K562 (cell line): ENCODE measurements around the gene DNAAF3. TPM values are rescaled to one million over a fixed set of nuclear protein-coding genes. Genes with fewer than 3 reads are reported as not detected.

Source experiments
- BHLHE40 ChIP-seq: IDR thresholded peaks from 2 replicates; pipeline ENCODE4 v1.6.1; 2011; ENCODE audit warnings: low read length, improper control_type of control experiment
- CCAR2 ChIP-seq: fragments of 200-400 bp; formaldehyde crosslinking; IDR thresholded peaks from 2 replicates; pipeline ENCODE4 v1.6.1; 2017; ENCODE audit warnings: mild to moderate bottlenecking, low read depth, low read length
- JUND ChIP-seq, 2 experiments: IDR thresholded peaks; 2 replicates in 1 of 2; 3 replicates in 1 of 2; pipeline ENCODE4 v1.6.1; 2011; ENCODE audit warnings: borderline replicate concordance in 2 of 2, low read depth in 2 of 2, low read length in 2 of 2, improper control_type of control experiment in 1 of 2, missing biosample characterization in 1 of 2, missing genetic modification characterization in 1 of 2, missing genetic modification reagents in 1 of 2
- NFRKB ChIP-seq: fragments of 450-650 bp; IDR thresholded peaks from 2 replicates; pipeline ENCODE4 v1.6.1; 2016; ENCODE audit warnings: low read depth
- PURB ChIP-seq: sonication (generic); formaldehyde crosslinking; IDR thresholded peaks from 2 replicates; pipeline ENCODE4 v1.9.0; 2021; ENCODE audit warnings: low read depth, mild to moderate bottlenecking, missing genetic modification reagents
- SP2 ChIP-seq: IDR thresholded peaks from 2 replicates; pipeline ENCODE4 v1.6.1; 2011; ENCODE audit warnings: mild to moderate bottlenecking, low read depth, low read length, moderate library complexity; ENCODE audit not compliant: poor library complexity, severe bottlenecking; ENCODE audit errors: extremely low read depth
- TOE1 ChIP-seq, 2 experiments: fragments of 450-650 bp in 1 of 2; sonication (generic) in 1 of 2; formaldehyde crosslinking in 1 of 2; IDR thresholded peaks; 2 replicates each; pipeline versions ENCODE4 v1.7.1 to v1.8.0; 2016 to 2022; ENCODE audit warnings: borderline replicate concordance in 2 of 2, mild to moderate bottlenecking in 2 of 2, antibody characterized with exemption in 1 of 2, inconsistent platforms in 1 of 2, low read depth in 1 of 2, missing genetic modification reagents in 1 of 2, moderate library complexity in 1 of 2
- ZC3H11A ChIP-seq: IDR thresholded peaks from 2 replicates; pipeline ENCODE4 v1.6.1; 2012; ENCODE audit warnings: low read depth, low read length, improper control_type of control experiment
- ZNF217 ChIP-seq: sonication (generic); formaldehyde crosslinking; IDR thresholded peaks from 2 replicates; pipeline ENCODE4 v1.8.0; 2022; ENCODE audit warnings: mild to moderate bottlenecking, missing genetic modification reagents
- ZNF23 ChIP-seq: fragments of 250-450 bp; sonication (Bioruptor Pico); IDR thresholded peaks from 2 replicates; pipeline ENCODE4 v1.4.0; 2020; ENCODE audit warnings: mild to moderate bottlenecking
- ZNF311 ChIP-seq: fragments of 250-450 bp; sonication (Bioruptor Pico); IDR thresholded peaks from 2 replicates; pipeline ENCODE4 v1.4.0; 2020; ENCODE audit warnings: mild to moderate bottlenecking, moderate library complexity
- polyA plus RNA-seq, 8 experiments: library from polyadenylated mRNA; depleted of rRNA in 4 of 8; stranded (reverse) in 5 of 8; unstranded in 3 of 8; fragments of >200 nt; fragmentation: Nextera tagmentation in 2 of 8; fragmentation: Illumina TruSeq in 1 of 8; extraction: Ambion mirVana in 2 of 8; extraction: Trizol in 1 of 8; gene quantifications; 2 replicates each; pipeline versions ENCODE4 v1.2.1 to v1.2.3, GENCODE V29; 2011 to 2014; ENCODE audit warnings: inconsistent platforms in 1 of 8, missing spikeins in 1 of 8
- total RNA-seq, 7 experiments: library from RNA; depleted of rRNA in 6 of 7; stranded (reverse); fragments of >200 nt in 6 of 7; fragmentation: Illumina TruSeq in 2 of 7; extraction: Trizol in 2 of 7; gene quantifications; 2 replicates each; pipeline versions ENCODE4 v1.2.1 to v1.2.3, GENCODE V29; 2011 to 2021; ENCODE audit warnings: low replicate concordance in 1 of 7
- TF ChIP-seq, protein P1 (sequence below): sonication (generic); formaldehyde crosslinking; IDR thresholded peaks from 2 replicates; pipeline ENCODE4 v1.8.0; 2023; ENCODE audit warnings: mild to moderate bottlenecking, missing genetic modification reagents
- TF ChIP-seq, protein P2 (sequence below): IDR thresholded peaks from 2 replicates; pipeline ENCODE4 v1.6.1; 2011; ENCODE audit not compliant: insufficient read length; ENCODE audit errors: extremely low read depth

DNAAF3 gene
- total and polyA plus RNA-seq, 9 of the 15 experiments (the other 6 are each of a cell fraction or from before 2014, with no cell fraction given): 21.6 to 61.5 (median 43.0) TPM

GRCh38 chr19:55160128-55160985 is 6.1 kb downstream of the DNAAF3 start (continued):
- TF ChIP-seq, protein P1, sequence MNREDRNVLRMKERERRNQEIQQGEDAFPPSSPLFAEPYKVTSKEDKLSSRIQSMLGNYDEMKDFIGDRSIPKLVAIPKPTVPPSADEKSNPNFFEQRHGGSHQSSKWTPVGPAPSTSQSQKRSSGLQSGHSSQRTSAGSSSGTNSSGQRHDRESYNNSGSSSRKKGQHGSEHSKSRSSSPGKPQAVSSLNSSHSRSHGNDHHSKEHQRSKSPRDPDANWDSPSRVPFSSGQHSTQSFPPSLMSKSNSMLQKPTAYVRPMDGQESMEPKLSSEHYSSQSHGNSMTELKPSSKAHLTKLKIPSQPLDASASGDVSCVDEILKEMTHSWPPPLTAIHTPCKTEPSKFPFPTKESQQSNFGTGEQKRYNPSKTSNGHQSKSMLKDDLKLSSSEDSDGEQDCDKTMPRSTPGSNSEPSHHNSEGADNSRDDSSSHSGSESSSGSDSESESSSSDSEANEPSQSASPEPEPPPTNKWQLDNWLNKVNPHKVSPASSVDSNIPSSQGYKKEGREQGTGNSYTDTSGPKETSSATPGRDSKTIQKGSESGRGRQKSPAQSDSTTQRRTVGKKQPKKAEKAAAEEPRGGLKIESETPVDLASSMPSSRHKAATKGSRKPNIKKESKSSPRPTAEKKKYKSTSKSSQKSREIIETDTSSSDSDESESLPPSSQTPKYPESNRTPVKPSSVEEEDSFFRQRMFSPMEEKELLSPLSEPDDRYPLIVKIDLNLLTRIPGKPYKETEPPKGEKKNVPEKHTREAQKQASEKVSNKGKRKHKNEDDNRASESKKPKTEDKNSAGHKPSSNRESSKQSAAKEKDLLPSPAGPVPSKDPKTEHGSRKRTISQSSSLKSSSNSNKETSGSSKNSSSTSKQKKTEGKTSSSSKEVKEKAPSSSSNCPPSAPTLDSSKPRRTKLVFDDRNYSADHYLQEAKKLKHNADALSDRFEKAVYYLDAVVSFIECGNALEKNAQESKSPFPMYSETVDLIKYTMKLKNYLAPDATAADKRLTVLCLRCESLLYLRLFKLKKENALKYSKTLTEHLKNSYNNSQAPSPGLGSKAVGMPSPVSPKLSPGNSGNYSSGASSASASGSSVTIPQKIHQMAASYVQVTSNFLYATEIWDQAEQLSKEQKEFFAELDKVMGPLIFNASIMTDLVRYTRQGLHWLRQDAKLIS (CRISPR knock-in tag): peak; percentile 56; the same call in 1 of the 2 replicates
- TF ChIP-seq ZNF23 (CRISPR knock-in tag) (no peak), CCAR2 (no peak), NFRKB (no peak), ZC3H11A (no peak), PURB (CRISPR knock-in tag) (no peak), ZNF311 (CRISPR knock-in tag) (no peak), TOE1 (IDR thresholded peaks at IDR 0.05; ENCODE audit: borderline replicate concordance) (peak; percentile 75), TOE1 (CRISPR knock-in tag; IDR thresholded peaks at IDR 0.05; ENCODE audit: borderline replicate concordance, low read depth) (no peak), SP2 (no peak), JUND (IDR thresholded peaks at IDR 0.05; ENCODE audit: borderline replicate concordance, low read depth, low read length) (peak; percentile 73; the same call in 1 of the 2 replicates), JUND (tag; IDR thresholded peaks at IDR 0.05; ENCODE audit: borderline replicate concordance, low read depth, low read length) (peak; percentile 26; the same call in 1 of the 3 replicates), BHLHE40 (peak; percentile 90), ZNF217 (CRISPR knock-in tag) (no peak)
- TF ChIP-seq, protein P2, sequence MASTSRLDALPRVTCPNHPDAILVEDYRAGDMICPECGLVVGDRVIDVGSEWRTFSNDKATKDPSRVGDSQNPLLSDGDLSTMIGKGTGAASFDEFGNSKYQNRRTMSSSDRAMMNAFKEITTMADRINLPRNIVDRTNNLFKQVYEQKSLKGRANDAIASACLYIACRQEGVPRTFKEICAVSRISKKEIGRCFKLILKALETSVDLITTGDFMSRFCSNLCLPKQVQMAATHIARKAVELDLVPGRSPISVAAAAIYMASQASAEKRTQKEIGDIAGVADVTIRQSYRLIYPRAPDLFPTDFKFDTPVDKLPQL: no peak
